Hematopoietic multipotent progenitor cell treated with erythropoietin and hydrocortisone succinate and interleukin-3 and kit ligand, for 17 days (in vitro differentiated cells): ENCODE results near the gene TMCC2.

Source experiments
- DNase-seq: peaks from one replicate; pipeline ENCODE4 v3.0.0-alpha.2; 2015; ENCODE audit warnings: low spot score

The TMCC2 gene

DNA sequence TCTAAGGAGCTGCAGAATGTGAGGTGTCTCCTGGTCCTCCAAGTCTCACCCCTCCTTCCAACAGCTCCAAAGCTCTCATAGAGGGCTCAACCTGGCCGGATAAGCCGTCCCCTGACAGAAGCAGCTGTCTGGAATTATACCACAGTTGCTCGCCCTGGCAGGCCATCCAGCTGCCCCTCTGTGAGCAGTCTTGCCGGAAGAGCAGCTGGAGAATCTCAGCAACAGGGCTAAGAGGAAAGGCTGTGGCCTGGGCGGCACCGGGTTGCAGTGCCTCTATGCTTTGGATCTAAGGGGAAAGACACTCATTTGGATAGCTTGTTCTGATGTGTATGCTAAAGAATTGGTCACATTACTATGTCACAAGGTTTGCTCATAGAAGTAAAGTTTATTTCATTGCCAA lies 12.4 kb downstream of the TMCC2 start:
- no peak for DNase-seq

DNA sequence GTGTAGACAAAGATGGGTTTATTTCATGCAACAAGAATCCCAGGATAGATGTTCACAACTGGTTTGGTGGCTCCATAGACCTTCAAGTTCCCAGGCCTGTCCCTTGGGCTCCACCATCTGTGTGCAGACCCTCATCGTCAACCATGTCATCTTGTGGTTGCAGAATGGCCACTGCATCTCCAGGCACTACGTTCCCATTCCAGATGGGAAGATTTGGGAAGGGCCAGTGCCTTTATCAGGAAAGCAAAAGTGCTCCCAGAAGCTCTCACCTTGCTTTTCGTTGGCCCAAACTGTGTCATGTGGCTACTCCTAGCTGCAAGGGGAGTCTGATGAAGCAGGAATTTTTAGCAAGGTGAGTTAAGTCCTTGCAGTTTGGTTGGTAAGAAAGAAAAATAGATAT lies 12.8 kb downstream of the TMCC2 start:
- no peak for DNase-seq

DNA sequence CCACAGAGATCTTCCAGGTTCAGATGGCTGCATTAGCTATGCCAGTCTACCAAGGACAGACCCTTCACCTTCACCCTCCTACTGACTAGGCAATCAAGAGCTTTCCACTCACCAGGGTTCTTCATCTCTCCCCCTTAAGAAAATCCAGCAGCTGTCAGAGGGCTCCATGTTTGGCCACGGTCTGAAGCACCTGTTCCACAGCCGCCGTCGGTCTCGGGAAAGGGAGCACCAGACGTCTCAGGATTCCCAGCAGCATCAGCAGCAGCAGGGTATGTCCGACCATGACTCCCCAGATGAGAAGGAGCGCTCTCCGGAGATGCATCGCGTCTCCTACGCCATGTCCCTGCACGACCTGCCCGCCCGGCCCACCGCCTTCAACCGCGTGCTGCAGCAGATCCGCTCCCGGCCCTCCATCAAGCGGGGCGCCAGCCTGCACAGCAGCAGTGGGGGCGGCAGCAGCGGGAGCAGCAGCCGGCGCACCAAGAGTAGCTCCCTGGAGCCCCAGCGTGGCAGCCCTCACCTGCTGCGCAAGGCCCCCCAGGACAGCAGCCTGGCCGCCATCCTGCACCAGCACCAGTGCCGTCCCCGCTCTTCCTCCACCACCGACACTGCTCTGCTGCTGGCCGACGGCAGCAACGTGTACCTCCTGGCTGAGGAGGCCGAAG lies 13.8 kb downstream of the TMCC2 start:
- no peak for DNase-seq

DNA sequence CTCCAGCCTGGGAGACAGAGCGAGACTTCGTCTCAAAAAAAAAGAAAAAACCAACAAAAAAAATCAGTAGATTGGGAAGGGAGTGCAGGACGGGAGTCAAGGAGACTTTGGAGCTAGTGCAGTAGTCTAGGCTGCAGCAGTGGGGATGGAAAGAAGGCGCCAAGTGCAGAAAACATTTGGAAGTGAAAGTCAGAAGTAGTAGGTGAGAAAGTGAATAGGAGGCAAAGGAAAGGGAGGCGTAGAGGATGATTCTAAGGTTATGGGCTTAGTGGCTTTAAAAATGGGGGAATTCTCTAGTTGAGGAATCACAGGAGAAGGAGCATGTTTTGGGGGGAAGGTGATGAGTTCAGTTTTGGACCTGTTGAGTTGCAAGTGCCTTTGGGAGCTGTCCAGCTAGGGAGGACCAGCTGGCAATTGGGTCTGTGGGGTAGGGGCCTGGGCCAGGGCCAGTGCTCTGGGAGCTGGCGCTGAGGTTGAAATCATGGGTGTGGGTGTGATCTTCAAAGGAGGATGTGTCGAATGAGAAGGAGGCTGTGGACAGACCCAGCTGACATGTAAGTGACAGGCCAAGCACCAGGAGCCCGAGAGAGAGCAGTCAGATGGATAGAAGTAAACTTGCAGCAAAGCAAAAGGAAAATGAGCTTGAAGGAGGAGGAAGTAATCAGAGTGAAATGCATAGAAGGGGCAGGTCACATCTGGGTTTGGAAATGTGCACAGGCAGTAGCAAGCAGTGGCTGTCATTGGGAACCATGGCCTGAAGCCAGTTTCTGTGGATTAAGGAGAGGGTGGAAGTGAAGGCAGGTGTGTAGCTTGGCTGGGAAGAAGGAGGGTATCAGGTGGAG lies 15.8 kb downstream of the TMCC2 start:
- no peak for DNase-seq

- no peak for DNase-seq
Measured at GRCh38 chr1:205244384-205244783, 16.6 kb downstream of the TMCC2 start.

DNA sequence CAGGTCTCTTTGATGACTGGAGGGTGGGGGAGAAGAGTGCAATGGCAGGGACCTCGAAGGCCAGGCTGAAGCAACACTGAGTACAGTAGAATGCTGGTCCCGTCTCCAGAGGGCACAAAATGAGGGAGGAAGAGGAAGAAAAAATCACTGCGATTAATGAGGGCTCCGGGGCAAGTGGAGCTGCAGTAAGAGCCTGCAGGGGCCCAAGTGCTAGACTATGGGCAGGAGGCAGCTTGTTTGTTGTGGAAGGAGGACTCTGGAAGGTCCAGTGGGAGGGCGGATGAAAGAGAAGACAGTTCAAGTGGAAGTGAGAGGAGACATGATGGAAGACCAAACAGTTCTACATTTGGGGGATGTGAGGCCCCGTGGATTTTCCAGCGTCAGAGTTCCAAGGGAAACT lies 17.4 kb downstream of the TMCC2 start:
- no peak for DNase-seq

GRCh38 chr1:205246351-205247119 lies 18.8 kb downstream of the TMCC2 start:
- no peak for DNase-seq

DNA sequence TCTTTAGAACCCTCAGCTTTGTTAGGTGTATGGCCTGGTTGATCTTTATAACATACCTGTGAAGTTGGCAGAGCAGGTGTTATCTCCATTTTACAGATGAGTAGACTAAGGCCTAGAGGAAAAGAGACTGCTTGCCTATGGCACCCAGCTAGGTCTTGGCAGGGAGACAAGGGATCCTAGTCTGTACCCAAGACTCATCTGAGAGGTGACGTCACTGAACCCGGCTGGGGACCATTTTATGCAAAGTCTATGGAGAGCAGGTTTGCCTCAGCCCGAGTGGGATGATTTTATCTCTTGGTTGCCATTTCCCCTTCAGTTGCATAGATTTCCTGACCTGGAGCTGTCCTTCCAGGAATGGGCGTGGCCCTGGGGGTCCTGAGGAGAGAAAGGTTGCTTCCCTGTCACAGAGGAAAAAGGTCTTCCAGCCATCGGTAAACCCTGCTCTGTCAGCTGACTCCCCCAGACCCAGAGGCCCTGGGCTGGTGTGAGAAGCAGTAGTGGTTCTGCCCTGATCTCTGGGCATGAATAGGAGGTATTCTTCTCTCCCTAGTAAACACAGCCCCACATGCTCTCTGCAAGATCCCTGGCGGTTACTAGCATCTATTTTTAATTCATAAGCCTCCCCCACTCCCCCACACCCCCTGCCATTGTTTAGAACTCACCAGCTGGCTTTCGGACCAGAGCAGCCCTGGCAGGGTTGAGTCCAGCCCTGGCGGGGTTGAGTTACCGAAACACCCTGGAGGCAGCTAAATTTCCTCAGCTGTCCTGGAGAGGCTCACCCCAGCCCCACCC lies 19.6 kb downstream of the TMCC2 start:
- DNase-seq: peak; percentile 90

DNA sequence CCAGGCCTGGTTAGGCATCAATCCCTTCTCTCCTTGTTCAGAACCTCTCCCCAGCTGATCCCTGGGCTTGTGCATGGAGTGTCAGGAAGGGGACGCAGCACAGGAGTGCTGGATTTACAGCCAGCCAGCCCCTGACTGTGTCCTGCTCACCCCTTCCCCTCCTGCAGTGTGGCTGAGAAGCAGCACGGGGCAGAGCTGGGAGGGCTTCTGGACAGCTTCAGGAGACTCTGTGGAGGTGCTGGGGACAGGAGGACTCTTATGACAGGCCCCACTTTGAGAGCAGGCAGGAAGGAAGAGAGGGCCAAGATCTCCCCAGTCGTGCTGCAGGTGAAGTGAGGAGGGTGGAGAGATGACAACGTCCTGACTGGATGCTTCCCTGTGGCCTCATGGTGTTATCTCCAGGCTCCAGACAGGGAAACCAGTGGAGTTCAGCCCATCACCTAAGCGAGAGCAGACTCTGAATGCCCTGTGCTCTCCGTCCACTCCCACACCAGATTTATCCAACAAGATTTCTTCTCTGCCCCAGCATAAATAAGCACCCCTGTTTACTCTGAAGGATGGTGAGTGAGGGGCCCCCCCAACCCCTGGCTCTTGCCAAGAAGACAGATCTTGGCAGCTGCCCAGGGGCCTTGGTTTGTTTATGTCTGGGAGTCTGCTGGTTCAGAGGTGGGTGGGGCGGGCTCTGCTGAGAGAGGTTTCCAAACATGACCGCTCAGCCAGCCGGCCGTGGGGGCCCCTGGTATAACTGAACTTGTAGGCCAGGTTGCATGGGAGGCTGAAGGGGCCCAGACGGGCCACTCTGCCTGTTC lies 21.3 kb downstream of the TMCC2 start:
- peak; percentile 97 for DNase-seq

- DNase-seq: no peak
Measured at GRCh38 chr1:205249651-205250050, 21.9 kb downstream of the TMCC2 start.

DNA sequence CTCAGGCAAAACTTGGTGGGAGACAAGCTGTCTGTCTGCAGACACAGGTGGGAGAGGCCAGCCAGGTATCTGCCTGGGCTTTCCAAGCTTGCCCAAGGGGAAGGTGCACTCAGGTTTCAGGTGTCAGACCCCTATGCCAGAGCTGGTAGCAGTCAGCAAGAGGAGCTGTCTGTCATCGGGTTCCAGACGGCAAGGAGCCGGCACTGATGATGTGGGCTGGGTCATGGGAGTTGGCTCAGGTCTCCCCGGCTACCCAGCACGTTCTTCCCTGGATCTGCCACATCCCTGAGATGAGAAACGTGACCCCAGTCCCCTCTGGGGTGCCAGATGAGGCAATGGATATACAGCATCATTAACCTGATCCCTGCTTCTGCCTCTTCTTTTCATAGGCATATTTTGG lies 23.0 kb downstream of the TMCC2 start:
- DNase-seq: peak; percentile 40

- peak; percentile 45 for DNase-seq
Measured at GRCh38 chr1:205251576-205251975, 23.8 kb downstream of the TMCC2 start.

GRCh38 chr1:205255941-205256780 lies 28.4 kb downstream of the TMCC2 start:
- peak; percentile 98 for DNase-seq

GRCh38 chr1:205256951-205257625 lies 29.3 kb downstream of the TMCC2 start:
- peak; percentile 50 for DNase-seq

DNA sequence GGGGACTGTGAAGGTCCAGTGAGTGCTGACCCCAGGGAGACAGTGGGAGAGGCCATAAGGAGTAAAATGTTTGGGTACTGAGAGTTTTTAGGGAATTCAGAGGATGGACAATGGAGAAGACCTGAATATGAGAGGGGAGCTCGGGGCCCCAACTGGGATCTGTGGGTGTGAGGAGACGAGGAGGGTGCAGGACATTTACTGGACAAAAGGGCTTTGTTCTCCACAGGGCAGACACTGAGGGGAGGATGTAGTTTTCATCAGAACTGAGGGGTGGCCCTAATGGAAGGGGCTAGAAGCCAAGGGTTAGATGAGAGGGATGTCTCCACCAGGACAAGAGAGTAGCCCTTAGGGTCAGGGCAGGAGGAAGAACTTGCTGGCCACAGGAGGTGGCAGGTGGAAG lies 30.0 kb downstream of the TMCC2 start:
- DNase-seq: no peak

DNA sequence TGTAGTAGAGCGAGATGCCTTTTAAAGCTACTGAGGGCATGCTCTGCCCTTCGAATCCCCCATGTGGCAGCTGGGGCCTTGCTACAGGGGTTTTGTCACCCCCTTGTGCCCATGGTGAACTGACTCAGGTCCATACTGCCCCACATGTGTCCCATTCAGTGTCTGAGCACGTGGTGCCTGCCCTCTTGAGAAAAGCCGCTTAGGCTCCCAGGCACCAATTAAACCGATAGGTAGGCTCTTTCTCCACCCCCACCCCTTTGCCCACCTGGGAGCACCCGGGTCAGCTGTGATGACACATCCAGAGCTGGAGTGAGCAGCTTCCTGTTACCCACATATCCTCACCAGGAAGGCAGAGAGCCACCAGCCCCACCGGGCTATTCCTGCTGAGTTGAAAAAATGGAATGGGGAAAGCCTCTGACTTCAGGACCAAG lies 30.5 kb downstream of the TMCC2 start:
- peak; percentile 71 for DNase-seq

GRCh38 chr1:205258719-205259118 lies 31.0 kb downstream of the TMCC2 start:
- DNase-seq: peak; percentile 70

DNA sequence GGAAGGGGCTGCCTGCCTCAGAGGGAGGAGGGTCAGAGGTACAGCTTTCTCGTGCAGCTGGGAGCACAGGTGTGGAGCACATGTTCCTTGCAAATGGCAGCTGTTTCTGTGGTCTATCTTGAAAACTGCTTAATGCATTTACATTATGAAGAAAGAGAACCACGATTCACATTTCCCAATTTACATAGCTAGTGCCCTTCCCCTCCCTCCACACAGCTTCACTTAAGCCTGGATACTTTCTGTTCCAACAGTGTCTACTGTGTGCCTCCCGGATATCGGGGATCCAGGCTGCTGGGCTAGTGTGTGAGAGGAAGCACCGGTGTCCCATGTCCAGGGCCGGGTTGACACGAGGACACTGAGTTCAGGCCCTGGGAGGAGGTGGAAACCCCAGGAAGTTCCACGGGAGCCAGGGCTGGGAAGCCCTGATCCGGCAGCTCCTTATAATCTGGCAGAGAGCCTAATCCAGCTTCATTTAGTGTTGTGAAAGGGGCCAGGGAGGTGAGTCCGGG lies 31.6 kb downstream of the TMCC2 start:
- DNase-seq: peak; percentile 46

- DNase-seq: peak; percentile 58
Measured at GRCh38 chr1:205259998-205260397, 32.3 kb downstream of the TMCC2 start.
